ENCODE data around the gene TTC34. TPM values are rescaled to one million over a fixed set of nuclear protein-coding genes. Genes with fewer than 3 reads are reported as not detected.
"Not testable (repeated sequence)": the region's sequence is repeated elsewhere in the genome, so short reads cannot be mapped to it uniquely, and the experiment has no call there.

TTC34 gene
- polyA plus RNA-seq, 4 donors, result 0.46 to 1.4 (median 0.89) TPM

DNA sequence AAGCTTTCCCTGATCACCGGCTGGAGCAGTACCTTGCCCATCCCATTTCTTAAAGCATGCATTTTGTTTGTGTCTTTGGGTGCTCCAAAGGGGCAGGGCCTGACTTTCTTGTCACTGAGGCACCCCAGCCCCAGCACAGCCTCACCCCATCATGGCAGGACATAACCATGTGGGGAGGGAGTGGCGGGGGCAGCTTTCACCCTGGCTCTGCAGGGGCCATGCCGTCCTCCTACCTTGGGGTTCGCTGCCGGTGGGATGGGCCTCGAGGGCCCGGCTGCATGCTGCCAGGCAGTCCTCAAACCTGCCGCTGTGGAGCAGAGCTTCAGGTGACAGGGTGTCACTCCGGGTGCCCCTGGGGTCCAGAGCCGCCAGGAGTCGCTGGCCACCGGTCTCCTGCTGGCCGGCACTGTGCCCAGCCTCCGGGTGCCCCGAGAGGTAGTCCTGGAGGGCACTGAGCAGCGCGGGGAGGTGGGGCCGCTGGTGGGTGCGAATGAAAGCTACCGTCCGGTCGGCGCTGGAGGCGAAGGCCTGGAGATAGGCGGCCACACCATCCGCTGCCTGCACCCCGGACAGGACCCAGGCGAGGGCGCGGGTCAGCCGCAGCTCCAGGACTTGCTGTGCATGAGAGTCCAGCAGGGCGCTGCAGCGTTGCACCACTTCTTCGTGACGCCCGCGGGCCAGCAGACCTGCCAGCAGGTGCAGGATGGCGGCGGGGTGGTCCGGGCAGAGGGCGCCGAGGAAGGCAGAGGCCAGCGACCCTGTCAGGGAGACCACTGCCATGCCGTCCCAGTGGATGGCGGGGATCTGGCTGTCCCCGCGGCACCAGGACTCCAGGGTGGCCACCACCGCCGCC, 1.5 kb downstream of the TTC34 start:
- no peak for DNase-seq (ENCODE audit: low read depth in 4 of 4, low spot score in 3 of 4)

DNA sequence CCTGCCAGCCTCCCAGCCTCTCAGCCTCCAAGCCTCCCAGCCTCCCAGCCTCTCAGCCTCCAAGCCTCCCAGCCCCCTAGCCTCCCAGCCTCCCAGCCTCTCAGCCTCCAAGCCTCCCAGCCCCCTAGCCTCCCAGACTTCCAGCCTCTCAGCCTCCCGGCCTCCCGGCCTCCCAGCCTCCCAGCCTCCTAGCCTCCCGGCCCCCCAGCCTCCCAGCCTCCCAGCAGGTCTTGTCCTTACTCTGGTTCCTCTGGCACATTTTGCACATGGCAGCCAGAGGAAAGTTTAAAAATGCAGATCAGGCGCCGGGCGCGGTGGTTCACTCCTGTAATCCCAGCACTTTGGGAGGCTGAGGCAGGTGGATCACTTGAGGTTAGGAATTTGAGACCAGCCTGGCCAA, 2.5 kb downstream of the TTC34 start:
- not testable (repeated sequence) for DNase-seq (ENCODE audit: low read depth in 4 of 4, low spot score in 3 of 4)

DNA sequence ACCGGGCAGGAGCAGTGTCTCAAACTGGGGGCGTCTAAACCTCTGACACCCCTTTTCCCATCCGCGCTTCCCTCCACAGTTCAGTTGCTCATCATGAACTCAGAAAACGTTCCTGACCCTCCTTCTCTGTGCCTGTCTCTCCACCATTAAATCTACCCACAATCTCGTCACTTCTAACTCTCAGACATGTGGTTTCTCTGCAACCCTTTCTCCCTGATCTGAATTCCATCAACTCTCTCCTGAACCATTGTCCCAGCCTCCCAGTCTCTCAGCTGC, 3.8 kb downstream of the TTC34 start:
- no peak for DNase-seq (ENCODE audit: low read depth in 4 of 4, low spot score in 3 of 4)

DNA sequence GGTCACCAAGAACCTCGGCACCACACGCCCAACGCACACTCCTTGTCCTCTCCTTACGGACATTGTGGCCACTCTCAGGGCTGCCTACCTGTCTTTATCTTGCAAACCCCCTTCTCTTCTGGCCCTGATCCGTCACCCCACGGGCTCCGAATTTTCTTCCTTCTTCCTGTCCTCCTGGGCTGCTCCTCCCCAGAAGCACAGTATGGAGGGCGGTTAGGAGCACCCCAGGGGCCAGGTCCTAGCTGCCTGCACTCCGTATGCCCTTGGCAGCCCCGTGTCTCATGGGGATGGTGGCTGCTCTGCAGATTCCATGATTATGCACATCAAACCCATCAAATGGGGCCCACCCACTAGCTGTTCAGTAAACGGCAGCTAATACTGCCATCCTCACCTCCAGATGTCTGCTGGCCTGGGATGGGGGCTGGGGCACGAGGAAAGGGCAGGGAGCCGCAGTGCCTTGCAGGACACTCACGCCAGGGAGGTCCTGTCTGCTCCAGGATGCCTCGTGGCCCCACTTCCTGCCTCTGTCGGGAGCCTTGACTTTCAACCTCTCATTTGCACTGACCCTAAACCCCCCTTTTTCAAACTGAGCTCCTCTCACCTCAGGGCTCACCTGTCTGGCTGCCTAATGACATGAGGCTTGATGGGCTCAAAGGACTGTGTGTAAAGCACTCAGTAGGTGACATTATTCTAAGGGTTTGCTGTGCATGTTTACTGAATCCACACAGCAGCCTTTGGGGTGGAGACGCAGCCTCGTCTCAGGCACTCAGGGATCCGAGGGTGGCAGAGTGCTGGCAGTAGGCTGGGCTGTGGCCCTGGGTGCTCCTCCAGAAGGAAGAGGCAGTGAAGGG, 4.4 kb downstream of the TTC34 start:
- DNase-seq (ENCODE audit: low read depth in 4 of 4, low spot score in 3 of 4), result no peak

DNA sequence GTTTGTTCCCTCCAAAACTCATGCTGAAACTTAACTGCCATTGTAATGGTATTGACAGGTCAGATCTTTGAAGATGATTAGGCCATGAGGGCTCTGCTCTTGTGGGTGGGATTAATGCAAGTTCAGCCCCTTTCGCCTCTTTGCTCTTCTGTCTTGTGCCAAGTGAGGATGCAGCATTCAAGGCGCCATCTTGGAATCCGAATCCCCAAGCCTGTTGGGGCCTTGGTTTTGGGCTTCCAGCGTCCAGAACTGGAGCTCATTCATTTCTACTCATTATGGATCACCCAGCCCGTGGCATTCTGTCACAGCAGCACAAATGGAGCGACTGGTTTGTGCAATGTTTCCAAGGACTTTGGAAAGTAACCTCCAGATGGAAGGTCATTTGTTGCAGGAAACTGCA, 5.6 kb downstream of the TTC34 start:
- DNase-seq (ENCODE audit: low read depth in 4 of 4, low spot score in 3 of 4), result no peak

DNA sequence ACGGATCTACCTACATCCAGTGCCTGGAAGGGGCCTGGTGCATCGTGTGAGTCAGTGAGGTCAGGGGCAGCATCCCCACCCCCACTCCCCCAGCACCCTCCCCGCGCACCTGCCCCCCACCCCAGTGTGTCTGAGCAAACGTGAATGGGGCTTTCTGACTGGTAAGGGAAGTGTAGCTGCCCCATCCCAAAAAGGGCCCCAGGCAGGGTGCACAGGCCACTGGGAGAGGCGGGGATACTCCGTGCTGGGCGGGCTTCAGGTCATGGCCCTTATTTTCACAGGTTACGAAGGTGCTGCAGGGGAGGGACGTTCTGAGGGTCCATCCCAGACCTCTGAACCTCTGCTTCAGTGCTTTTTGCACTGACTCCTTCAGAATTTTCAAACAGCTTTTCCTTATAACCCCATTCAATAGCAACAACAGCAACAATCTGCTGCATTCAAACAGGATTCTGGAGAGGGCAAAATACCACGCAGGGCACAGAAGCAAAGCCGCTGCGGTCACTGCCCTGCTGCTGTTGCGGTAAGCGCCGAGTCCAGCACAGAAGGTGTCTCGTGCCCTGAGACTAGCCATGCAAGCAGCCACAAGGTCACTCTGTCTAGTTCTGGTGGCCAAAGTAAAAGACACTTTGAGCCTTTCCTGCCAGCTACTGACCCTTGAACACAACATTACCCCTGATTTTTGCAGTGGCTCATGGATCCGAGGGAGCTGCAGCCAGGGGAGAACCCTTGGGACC, 10.3 kb downstream of the TTC34 start:
- DNase-seq (ENCODE audit: low read depth in 4 of 4, low spot score in 3 of 4), result no peak

DNA sequence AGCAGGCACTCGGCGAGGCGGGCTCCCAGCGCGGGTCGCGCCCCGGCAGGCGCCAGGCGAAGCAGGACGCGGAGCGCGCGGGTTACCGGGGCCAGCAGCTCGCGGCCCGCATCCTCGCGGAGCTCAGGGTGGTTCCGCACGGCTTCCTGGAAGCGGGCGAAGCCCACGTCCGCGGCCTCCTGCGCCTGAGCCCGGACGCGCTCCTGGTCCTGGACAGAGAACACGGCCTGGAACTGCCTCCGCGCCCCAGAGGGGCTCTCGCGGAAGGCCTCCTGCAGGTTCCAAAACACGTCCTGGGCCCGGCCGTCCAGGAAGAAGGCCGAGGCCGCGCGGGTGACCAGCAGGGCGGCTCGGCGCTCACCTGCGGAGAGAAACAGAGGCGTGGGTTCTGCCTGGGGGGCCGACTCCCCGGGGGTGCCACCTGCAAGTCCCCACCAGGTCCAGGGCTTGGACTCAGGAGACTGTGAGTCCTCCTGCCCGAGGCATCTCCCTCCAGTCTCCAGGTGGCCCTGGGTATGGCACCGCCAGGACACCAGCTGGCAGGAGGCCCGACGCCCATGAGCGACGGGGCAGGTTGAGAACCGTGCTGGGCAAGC, 11.4 kb downstream of the TTC34 start:
- DNase-seq (ENCODE audit: low read depth in 4 of 4, low spot score in 3 of 4), result no peak

DNA sequence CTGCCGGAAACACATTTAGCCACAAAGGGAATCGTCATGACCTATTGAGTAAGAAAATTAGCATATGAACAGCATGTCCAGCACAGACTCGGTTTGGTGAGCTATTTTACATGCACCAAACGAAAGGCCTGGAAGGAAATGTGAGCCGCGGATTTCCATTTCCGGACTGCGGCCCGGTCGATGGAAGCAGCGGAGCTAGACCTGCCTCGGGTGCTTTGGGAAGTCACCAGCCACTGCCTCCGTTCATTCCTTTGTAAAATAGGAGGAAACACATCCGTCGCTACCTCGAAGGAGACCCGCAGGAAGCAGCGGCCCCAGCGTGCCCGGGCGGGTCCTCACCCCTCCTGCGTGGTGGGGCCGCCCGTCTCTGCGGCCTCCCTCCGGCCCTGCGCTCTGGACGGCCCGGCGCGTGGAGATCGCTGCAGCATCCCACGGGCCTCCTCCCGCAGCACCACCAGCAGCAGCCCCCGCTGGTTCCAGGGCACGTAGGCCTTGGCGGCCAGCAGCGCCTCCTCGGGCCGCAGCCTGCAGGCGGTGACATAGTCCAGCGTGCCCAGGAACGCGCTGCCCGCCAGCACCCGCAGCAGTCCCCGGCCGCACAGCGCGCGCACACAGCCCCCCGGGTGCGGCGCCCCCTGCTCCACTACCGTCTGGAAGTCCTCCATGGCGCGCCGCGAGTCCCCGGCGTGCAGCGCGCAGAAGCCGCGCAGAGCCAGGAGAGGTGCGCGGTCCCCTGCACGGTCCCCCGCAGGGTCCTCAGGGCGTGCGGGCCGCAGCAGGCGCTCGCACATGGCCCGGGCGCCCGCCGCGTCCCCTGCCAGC, 12.1 kb downstream of the TTC34 start:
- DNase-seq (ENCODE audit: low read depth in 4 of 4, low spot score in 3 of 4), result no peak

DNA sequence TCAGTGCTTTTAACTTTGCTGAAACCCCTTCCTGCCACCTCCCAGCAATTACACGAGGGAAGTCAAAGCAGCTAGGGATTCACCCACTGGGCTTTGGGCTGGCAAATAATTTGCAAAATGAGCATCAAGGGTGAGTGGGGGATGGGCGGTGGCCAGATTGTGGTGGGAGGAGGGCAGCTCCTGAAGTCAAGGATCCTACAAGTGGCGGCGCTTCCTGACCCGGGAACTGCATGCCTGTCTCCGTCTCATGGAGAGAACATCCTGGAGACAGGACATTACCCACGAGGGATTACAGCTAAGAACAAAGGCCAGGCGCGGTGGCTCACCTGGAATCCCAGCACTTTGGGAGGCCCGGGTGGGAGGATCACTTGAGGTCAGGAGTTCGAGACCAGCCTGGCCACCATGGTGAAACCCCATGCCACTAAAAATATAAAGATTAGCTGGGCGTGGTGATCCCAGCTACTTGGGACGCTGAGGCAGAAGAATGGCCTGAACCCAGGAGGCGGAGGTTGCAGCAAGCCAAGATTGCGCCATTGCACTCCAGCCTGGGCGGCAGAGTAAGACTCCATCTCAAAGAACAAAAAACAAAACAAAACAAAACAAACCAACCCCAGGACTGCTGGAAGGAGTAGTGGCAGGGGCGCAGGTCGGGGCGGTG, 12.9 kb downstream of the TTC34 start:
- no peak for DNase-seq (ENCODE audit: low read depth in 4 of 4, low spot score in 3 of 4)

DNA sequence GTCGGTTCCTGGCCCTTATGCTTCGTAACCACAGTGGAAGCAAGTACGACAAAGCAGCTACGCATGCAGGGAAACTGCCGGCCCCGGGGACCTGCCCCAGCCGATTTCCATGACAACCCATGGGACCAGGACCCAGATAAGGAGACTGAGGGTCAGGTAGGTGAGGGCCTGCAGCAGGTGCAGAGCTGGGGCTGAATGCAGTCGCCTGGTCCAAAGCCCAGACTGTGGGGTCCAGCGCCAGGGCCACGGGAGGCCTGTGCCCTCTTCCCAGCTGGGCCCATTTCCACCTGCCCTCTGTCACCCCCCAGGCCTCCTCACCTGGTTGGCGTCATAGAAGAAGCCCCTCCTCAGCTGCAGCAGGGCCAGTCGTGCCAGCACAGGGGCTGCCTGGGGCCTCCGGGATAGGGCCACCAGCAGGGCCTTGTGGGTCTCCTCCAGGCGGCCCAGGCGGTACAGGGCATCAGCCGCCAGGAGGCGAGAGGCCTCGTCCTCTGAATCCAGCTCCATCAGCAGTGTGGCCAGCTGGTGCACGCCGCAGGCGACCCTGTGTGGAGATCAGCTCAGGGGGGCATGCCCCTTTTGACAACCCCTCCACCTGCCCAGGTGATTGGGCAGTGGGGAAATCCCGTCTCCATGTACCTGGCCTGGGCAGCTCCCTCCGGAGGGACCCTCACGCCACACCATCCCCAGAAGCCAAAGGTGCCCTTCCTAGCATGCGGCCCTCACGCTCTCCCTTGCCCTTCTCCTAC, 14.2 kb downstream of the TTC34 start:
- no peak for DNase-seq (ENCODE audit: low read depth in 4 of 4, low spot score in 3 of 4)

DNA sequence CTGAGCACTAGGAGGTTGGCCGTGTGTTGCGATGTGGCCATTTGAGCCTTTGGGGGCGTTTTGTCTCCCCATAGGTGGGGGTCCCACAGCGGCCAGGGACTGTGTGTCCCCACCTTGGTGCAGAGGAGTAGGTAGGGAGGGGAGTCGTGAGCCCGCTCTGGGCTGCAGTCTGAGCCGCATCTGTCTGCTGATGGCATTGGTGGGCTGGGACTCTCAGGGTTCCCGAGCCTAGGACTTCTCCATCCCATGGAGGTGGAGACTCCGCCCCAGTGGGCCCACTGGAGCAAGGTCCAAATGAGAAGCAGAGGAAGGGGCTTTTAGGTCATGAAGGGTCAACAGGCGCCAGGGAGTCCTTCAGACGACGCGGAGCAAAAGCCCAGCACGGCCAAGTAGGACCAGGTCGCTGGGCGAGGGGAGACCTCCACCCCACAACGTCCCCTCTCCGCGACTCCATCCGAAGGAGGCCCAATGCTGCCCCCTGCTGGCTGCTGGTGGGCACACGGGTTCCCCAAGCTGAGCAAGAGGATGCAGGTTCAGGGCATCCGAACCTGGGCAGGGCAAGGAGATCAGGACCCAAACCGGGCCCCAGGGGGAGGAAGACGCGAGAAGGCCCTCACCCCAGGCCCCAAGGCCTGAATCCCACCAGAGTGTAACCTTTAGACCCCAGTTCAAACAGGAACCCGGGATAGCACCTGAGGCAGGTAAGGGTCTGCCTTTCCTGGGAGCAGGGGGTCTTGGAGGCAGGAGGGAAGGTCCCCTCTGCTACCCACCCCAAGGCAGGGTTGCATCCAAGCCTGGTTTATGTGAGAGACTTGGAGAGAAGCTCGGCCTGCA, 14.9 kb downstream of the TTC34 start:
- DNase-seq (ENCODE audit: low read depth in 4 of 4, low spot score in 3 of 4), result no peak

DNA sequence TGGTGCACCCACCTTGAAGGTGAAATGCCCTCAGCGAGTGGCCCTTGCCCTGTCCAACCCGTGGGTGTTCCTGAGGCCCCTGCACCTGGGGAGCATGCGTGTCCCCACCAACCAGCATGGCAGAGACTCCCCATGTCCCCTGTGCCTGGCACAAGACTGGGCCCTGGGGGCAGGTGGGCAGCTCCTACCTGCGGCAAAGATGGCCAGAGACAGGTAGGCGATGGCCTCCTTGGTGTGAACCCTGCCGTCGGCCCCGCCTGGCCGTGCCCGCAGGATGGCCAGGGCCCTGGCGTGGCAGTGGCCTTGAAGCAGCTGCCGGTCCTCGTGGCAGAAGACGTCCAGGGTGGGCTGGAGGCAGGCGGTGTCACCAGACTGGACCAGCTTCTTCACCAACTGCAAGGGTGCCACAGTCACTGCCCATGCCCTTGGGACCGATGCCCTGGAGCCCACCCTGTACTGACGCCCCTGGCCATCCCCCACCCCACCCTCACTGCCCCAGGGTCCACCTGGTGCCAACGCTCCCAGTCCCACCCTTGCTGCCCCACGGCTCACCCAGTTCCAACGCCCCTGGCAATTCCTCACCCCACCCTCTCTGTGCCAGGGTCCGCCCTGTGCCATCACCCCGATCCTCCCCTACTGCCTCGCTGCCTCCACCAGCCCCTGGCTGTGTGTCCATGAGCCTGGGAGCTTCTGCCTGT, 15.7 kb downstream of the TTC34 start:
- DNase-seq (ENCODE audit: low read depth in 4 of 4, low spot score in 3 of 4), result no peak

DNA sequence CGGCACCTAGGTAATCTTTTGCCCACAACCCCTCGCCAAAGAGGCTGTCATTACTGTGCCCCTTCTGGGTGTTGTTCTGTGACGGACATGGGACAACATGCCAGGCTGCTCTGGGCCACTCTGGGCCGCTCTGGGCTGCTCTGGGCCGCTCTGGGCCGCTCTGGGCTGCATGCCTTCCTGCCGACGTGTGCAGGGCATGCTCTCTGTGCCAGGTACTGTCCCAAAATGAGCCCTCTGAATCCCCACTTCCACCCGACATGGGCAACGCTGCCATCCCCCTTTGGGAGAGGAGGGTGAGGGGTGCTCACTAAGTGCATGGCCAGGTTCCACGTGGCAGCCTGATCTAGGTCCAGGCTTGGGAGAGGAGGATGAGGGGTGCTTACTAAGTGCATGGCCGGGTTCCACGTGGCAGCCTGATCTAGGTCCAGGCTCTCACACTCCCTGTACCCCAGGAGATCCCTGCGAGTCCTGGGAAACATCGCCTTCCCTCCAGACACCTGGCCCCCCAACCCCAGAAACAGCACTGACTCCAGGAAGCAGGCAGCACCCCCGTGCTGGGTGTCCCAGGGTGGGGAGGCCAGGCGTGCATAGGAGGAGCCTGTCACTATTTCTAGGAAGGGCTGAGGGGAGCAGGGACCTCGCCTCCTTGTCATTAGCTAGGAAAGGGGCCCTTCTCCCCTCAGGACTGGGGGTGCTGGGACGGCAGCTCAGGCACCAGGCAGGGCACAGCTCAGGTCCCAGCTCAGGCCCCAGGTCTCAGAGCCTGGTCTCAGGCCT, 16.5 kb downstream of the TTC34 start:
- no peak for DNase-seq (ENCODE audit: low read depth in 4 of 4, low spot score in 3 of 4)

DNA sequence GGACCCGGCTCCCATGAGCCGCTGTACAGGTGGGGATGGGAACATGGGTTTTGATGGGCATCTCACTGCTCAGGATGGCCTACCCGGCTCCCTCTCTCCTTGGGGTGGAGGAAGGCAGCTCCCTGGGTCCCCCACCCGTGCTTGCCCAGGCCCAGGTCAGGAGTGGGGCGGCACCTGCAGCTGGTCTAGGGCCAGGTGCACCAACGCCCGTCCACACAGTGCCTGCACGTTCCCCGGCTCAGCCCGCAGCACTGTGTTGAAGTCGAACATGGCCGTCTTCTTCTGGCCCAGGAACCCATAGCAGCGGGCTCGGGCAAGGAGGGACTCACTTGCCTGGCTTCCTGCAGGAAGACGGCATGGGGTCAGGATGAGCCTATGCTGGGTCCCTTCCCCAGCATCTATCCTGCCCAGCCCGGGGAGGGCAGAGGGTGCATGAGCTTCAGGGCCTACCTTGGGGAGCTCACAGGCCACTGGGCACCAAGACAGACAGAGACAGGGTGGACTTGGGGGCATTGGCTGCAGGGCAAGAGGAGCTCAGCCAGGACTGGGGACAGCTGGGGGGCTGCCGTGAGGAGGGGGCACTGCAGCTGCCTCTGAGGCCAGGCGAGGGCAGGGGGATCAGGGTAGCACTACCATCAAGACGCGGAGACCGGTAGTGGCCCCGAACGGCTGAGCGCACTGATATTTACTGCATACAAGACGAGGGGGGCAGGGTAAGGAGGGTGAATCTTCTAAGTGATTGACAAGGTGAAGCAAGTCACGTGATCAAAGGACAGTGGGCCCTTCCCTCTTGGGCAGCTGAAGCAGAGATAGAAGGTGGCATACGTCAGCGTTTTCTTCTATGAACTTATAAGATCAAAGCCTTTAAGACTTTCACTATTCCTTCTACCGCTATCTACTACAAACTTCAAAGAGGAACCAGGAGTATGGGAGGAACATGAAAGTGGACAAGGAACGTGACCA, 17.8 kb downstream of the TTC34 start:
- DNase-seq (ENCODE audit: low read depth in 4 of 4, low spot score in 3 of 4), result no peak

DNA sequence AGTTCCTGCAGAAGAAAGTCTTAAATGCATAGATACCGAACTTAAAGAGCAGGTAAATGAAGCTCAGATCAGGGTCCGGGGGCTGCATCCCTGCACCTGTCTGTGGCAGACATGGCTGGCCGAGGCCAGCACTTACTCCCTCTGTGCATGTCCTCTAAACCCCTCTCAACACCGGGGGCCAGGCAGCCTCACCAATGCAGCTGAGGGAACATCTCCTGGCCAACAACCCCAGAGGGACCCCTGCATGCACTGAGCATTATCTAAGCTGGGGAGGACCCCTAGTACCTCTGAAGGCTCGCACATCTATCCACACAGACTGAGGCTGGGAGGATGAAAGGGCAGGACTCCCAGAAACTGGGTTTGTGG, 18.4 kb downstream of the TTC34 start:
- DNase-seq (ENCODE audit: low read depth in 4 of 4, low spot score in 3 of 4), result no peak

DNA sequence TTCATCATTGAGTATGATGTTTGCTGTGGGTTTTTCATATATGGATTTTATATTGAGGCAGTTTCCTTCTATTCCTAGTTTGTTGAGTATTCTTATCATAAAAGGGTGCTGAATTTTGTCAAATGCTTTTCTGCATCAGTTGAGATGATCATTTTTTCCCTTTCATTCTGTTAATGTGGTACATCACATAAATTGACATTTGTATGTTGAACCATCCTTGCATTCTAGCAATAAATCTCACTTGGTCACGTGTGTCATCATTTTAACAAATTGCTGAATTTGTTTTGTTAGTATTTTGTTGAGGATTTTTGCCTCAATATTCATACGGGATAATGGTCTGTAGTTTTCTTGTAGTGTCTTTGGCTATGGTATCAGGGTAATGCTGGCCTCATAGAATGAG, 19.9 kb downstream of the TTC34 start:
- DNase-seq (ENCODE audit: low read depth in 4 of 4, low spot score in 3 of 4), result no peak

Data from left renal pelvis (tissue), 4 donors.